Measurements from ENCODE around the gene RARRES1.

Gene RARRES1

DNA sequence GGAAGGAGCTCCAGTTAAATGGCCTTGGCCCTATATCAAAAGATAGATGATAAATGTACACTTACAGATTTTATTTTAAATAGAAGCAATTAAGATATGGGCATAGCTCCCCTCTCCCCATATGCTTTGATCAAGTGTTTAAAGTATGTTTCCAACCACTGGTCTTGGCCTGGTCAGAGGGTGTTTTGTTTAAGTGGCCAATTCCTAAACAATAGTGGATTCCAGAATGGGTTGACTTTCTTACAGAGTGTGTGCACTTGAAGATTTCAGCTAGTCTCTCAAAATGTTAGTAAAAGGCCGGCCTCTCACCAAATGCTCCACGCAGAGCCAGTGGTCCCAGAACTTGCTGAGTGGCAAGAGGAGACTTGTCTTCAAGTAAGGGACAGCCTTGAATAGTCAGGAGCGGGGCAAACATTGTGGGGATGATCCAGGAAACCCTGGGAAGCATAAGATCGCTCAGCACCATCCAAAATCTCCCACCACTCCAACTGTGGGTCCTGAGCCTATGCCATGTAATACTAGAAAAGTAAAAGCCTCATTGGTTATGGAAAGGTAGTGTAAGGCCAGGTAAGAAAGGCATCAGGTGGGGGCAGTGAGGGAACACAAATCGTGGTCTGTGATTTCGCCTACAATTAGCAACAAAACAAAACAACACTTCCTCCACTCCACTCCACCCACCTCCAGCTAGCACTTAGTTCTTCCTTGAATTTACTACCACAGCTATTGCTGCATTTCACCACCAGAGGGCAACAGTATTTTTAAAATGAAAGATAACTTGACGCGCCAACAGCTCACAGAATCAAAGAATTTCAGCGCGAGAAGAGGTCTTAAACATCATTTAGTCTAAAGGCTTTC lies 4.8 kb downstream of the RARRES1 start:
- no peak overlapping the region for H3K9ac ChIP-seq (ENCODE audit: insufficient read length, low read depth)

DNA sequence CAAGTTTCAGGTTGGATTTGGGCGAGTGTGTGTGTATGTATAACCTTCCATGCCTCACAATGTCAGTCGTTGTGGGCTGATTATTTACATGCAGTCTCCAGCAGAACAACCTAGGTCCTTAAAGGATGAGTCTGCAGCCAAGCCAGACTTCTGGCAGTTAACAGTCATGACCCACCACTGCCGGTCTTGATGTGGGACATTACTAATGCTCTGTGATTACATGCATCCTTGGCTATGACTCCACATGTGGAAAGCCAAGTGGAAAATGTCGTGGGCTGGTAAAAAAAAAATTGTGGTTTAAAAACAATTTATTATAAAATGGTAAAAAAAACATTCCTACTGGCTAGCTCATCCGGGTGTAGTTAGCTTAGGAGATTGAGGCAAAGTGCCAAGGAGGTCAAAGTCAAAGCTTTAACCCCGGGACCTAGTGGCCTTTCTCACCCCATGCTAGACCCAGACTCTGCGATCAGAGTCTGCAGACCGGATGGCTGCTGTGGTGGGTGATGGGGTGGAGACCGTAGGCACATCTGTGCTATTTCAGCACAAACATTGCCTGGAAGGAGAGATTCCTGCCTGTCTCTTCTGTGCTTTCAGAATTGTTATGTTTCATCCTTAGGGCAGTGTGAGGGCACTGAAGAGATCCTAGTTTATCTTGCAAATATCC lies 6.8 kb downstream of the RARRES1 start:
- Histone ChIP-seq H3K27me3 (ENCODE audit: insufficient read depth, insufficient read length) (no peaks in the 10 kb centered on the region), H3K4me1 (ENCODE audit: insufficient read depth, insufficient read length) (no peaks in the 10 kb centered on the region), H3K9ac (ENCODE audit: insufficient read length, low read depth) (no peak overlapping the region), H3K36me3 (ENCODE audit: insufficient read depth, insufficient read length, low read length) (peaks cover 10% of the 10 kb centered on the region), H3K9me3 (ENCODE audit: insufficient read depth, low read length) (no peaks in the 10 kb centered on the region), H3K4me3 (ENCODE audit: insufficient read length, low read depth) (no peak overlapping the region)
- TF ChIP-seq SUZ12 (IDR thresholded peaks at IDR 0.05; ENCODE audit: extremely low read depth, insufficient read depth, insufficient read length) (no peak), YY1 (IDR thresholded peaks at IDR 0.05; ENCODE audit: insufficient read depth, insufficient read length) (no peak), ZNF274 (IDR thresholded peaks at IDR 0.05; ENCODE audit: low read depth, low read length) (no peak)
- DNase-seq (ENCODE audit: low read depth, low spot score): no peak

More for the DNA sequence above, 4.8 kb downstream of the RARRES1 start:
- Histone ChIP-seq H3K4me1 (ENCODE audit: insufficient read depth, insufficient read length) (peaks cover 2% of the 10 kb centered on the region), H3K4me3 (ENCODE audit: insufficient read length, low read depth) (no peak overlapping the region), H3K36me3 (ENCODE audit: insufficient read depth, insufficient read length, low read length) (no peaks in the 10 kb centered on the region), H3K9me3 (ENCODE audit: insufficient read depth, low read length) (no peaks in the 10 kb centered on the region), H3K27me3 (ENCODE audit: insufficient read depth, insufficient read length) (peaks cover 16% of the 10 kb centered on the region)
- TF ChIP-seq ZNF274 (IDR thresholded peaks at IDR 0.05; ENCODE audit: low read depth, low read length) (no peak), YY1 (IDR thresholded peaks at IDR 0.05; ENCODE audit: insufficient read depth, insufficient read length) (no peak), SUZ12 (IDR thresholded peaks at IDR 0.05; ENCODE audit: extremely low read depth, insufficient read depth, insufficient read length) (no peak)
- peak; percentile 51 for DNase-seq (ENCODE audit: low read depth, low spot score)

- Histone ChIP-seq H3K4me1 (ENCODE audit: insufficient read depth, insufficient read length) (no peaks in the 10 kb centered on the region), H3K4me3 (ENCODE audit: insufficient read length, low read depth) (no peak overlapping the region), H3K9me3 (ENCODE audit: insufficient read depth, low read length) (no peaks in the 10 kb centered on the region), H3K36me3 (ENCODE audit: insufficient read depth, insufficient read length, low read length) (peaks cover 10% of the 10 kb centered on the region), H3K27me3 (ENCODE audit: insufficient read depth, insufficient read length) (no peaks in the 10 kb centered on the region), H3K9ac (ENCODE audit: insufficient read length, low read depth) (no peak overlapping the region)
- TF ChIP-seq YY1 (IDR thresholded peaks at IDR 0.05; ENCODE audit: insufficient read depth, insufficient read length) (no peak), ZNF274 (IDR thresholded peaks at IDR 0.05; ENCODE audit: low read depth, low read length) (no peak), SUZ12 (IDR thresholded peaks at IDR 0.05; ENCODE audit: extremely low read depth, insufficient read depth, insufficient read length) (no peak)
- DNase-seq (ENCODE audit: low read depth, low spot score): no peak
These were observed 8.3 kb downstream of the RARRES1 start for GRCh38 chr3:158723991-158724390.

DNA sequence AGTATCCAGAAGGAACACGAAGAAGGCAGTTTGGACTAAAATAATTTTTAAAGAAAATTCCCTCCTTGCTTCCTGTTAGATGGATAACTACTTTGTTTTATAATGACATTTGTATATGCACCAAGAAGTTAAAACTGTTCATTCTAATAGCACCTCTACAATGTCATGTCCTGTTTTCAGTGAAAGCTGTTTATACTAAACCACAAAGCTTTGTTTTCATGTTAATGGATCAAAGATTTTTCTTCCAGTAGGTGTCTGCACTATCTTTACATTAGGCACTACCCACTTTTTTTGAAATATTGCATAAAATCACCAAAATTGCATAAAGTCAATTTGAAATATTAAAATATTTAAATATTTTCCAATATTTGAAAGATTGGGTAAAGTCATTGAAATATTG lies 10.1 kb downstream of the RARRES1 start:
- TF ChIP-seq SUZ12 (IDR thresholded peaks at IDR 0.05; ENCODE audit: extremely low read depth, insufficient read depth, insufficient read length) (no peak), ZNF274 (IDR thresholded peaks at IDR 0.05; ENCODE audit: low read depth, low read length) (no peak), YY1 (IDR thresholded peaks at IDR 0.05; ENCODE audit: insufficient read depth, insufficient read length) (no peak)
- no peak overlapping the region for H3K9ac ChIP-seq (ENCODE audit: insufficient read length, low read depth)
- no peaks in the 10 kb centered on the region for H3K9me3 ChIP-seq (ENCODE audit: insufficient read depth, low read length)
- no peaks in the 10 kb centered on the region for H3K4me1 ChIP-seq (ENCODE audit: insufficient read depth, insufficient read length)
- DNase-seq (ENCODE audit: low read depth, low spot score): no peak
- H3K36me3 ChIP-seq (ENCODE audit: insufficient read depth, insufficient read length, low read length): peaks cover 10% of the 10 kb centered on the region
- no peaks in the 10 kb centered on the region for H3K27me3 ChIP-seq (ENCODE audit: insufficient read depth, insufficient read length)
- no peak overlapping the region for H3K4me3 ChIP-seq (ENCODE audit: insufficient read length, low read depth)

DNA sequence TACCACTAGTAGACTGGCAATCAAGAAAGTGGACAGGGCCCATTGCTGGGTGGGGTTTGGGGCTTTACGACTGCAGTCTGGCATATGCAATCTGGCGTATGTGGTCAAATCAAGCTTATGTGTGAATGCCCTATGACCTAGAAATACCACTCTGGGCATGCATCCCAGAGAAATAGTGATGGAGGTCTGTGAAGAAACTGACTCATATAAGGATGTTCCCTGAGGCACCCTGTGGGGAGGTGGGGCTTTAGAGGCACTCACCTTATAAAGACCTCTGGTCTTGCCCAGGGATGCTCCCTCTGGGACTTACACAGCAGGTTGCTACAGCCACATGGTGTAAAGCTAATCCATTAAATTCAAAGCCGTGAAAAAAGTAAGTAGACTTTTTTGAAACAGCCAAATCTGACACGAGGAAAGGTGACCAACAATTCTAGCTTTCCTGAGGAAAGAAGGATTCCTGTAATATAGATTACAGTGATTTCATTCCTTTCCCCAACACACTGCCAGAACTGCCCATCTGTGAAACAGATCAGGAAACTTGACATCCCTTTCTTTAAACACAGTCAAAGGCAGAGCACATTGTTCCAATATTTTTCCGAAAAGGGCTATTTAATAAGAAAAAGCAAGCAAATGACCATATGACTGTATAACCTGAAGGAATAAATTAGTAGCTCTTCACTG lies 13.6 kb downstream of the RARRES1 start:
- TF ChIP-seq SUZ12 (IDR thresholded peaks at IDR 0.05; ENCODE audit: extremely low read depth, insufficient read depth, insufficient read length): no peak
- TF ChIP-seq ZNF274 (IDR thresholded peaks at IDR 0.05; ENCODE audit: low read depth, low read length): no peak
- no peak for TF ChIP-seq YY1 (IDR thresholded peaks at IDR 0.05; ENCODE audit: insufficient read depth, insufficient read length)
- no peak overlapping the region for H3K9ac ChIP-seq (ENCODE audit: insufficient read length, low read depth)
- peaks cover 10% of the 10 kb centered on the region for H3K36me3 ChIP-seq (ENCODE audit: insufficient read depth, insufficient read length, low read length)
- no peak overlapping the region for H3K4me3 ChIP-seq (ENCODE audit: insufficient read length, low read depth)
- no peaks in the 10 kb centered on the region for H3K27me3 ChIP-seq (ENCODE audit: insufficient read depth, insufficient read length)
- no peak for DNase-seq (ENCODE audit: low read depth, low spot score)
- no peaks in the 10 kb centered on the region for H3K4me1 ChIP-seq (ENCODE audit: insufficient read depth, insufficient read length)
- H3K9me3 ChIP-seq (ENCODE audit: insufficient read depth, low read length): no peaks in the 10 kb centered on the region

GRCh38 chr3:158717576-158717975 lies 14.7 kb downstream of the RARRES1 start:
- H3K36me3 ChIP-seq (ENCODE audit: insufficient read depth, insufficient read length, low read length): peaks cover 10% of the 10 kb centered on the region
- no peaks in the 10 kb centered on the region for H3K9me3 ChIP-seq (ENCODE audit: insufficient read depth, low read length)
- H3K4me1 ChIP-seq (ENCODE audit: insufficient read depth, insufficient read length): peaks cover 3% of the 10 kb centered on the region
- no peaks in the 10 kb centered on the region for H3K27me3 ChIP-seq (ENCODE audit: insufficient read depth, insufficient read length)
- DNase-seq (ENCODE audit: low read depth, low spot score): no peak
- no peak overlapping the region for H3K4me3 ChIP-seq (ENCODE audit: insufficient read length, low read depth)
- H3K9ac ChIP-seq (ENCODE audit: insufficient read length, low read depth): no peak overlapping the region
- no peak for TF ChIP-seq YY1 (IDR thresholded peaks at IDR 0.05; ENCODE audit: insufficient read depth, insufficient read length)

- no peak for TF ChIP-seq YY1 (IDR thresholded peaks at IDR 0.05; ENCODE audit: insufficient read depth, insufficient read length)
- TF ChIP-seq ZNF274 (IDR thresholded peaks at IDR 0.05; ENCODE audit: low read depth, low read length): no peak
- TF ChIP-seq SUZ12 (IDR thresholded peaks at IDR 0.05; ENCODE audit: extremely low read depth, insufficient read depth, insufficient read length): no peak
- Histone ChIP-seq H3K9me3 (ENCODE audit: insufficient read depth, low read length) (no peaks in the 10 kb centered on the region), H3K4me3 (ENCODE audit: insufficient read length, low read depth) (no peak overlapping the region), H3K36me3 (ENCODE audit: insufficient read depth, insufficient read length, low read length) (peaks cover 14% of the 10 kb centered on the region), H3K27me3 (ENCODE audit: insufficient read depth, insufficient read length) (no peaks in the 10 kb centered on the region), H3K9ac (ENCODE audit: insufficient read length, low read depth) (no peak overlapping the region), H3K4me1 (ENCODE audit: insufficient read depth, insufficient read length) (peaks cover 3% of the 10 kb centered on the region)
- DNase-seq (ENCODE audit: low read depth, low spot score): no peak
These were observed 19.2 kb downstream of the RARRES1 start for GRCh38 chr3:158713094-158713499.
